ENCODE data around the gene ADISSP.
A peak's percentile ranks its signal among the peaks of the same experiment; 100 is the strongest.

ADISSP gene
- 7.5 to 10.0 reads per million in 2 donors for total RNA-seq

- peak; percentile 93 to 99 (median 96) for DNase-seq
Observed at GRCh38 chr20:3767427-3768341, at the start of gene ADISSP. Gene ADISSP (minus strand): TSS chr20:3767753. CDS start chr20:3760100, 7,653 bp downstream.

GRCh38 chr20:3815703-3816315 lies 48.3 kb upstream of the ADISSP start:
- peak in 2 of 5 experiments; percentile 54 to 92 for DNase-seq

- no peak for DNase-seq
Observed at GRCh38 chr20:3814928-3815495, 47.5 kb upstream of the ADISSP start.

GRCh38 chr20:3813848-3814581 lies 46.5 kb upstream of the ADISSP start:
- DNase-seq, result peak in 2 of 5 experiments; percentile 43 to 76

GRCh38 chr20:3812975-3813847 lies 45.7 kb upstream of the ADISSP start:
- peak in 1 of 5 experiments; percentile 32 for DNase-seq

GRCh38 chr20:3812259-3812681 lies 44.7 kb upstream of the ADISSP start:
- DNase-seq, result no peak

GRCh38 chr20:3811467-3812258 lies 44.1 kb upstream of the ADISSP start:
- peak; percentile 72 to 98 (median 90) for DNase-seq

- DNase-seq, result no peak
Observed at GRCh38 chr20:3808544-3808943, 41.0 kb upstream of the ADISSP start.

- DNase-seq, result no peak
Observed at GRCh38 chr20:3804781-3805180, 37.2 kb upstream of the ADISSP start.

- no peak for DNase-seq
Observed at GRCh38 chr20:3804254-3804751, 36.8 kb upstream of the ADISSP start.

- DNase-seq, result no peak
Observed at GRCh38 chr20:3803854-3804253, 36.3 kb upstream of the ADISSP start.

GRCh38 chr20:3803289-3803688 lies 35.7 kb upstream of the ADISSP start:
- DNase-seq, result no peak

- no peak for DNase-seq
Observed at GRCh38 chr20:3802524-3803239, 35.1 kb upstream of the ADISSP start.

GRCh38 chr20:3801846-3802245 lies 34.3 kb upstream of the ADISSP start:
- no peak for DNase-seq

GRCh38 chr20:3801299-3801698 lies 33.7 kb upstream of the ADISSP start:
- no peak for DNase-seq

GRCh38 chr20:3800878-3801260 lies 33.3 kb upstream of the ADISSP start:
- DNase-seq, result no peak

GRCh38 chr20:3800256-3800877 lies 32.8 kb upstream of the ADISSP start:
- DNase-seq, result no peak

GRCh38 chr20:3798908-3799248 lies 31.3 kb upstream of the ADISSP start:
- no peak for DNase-seq

- DNase-seq, result no peak
Observed at GRCh38 chr20:3798373-3798768, 30.8 kb upstream of the ADISSP start.
